Hepatocyte (in vitro differentiated cells): ENCODE data around the gene FAM114A2.

Experiments used
- CTCF ChIP-seq: fragments of 200-600 bp; sonication (generic); IDR thresholded peaks from 2 replicates; pipeline ENCODE4 v1.5.1; 2016; ENCODE audit warnings: antibody characterized with exemption, mild to moderate bottlenecking; ENCODE audit not compliant: poor library complexity
- EZH2 ChIP-seq: fragments of 200-600 bp; sonication (generic); IDR thresholded peaks from 2 replicates; pipeline ENCODE4 v1.6.1; 2016; ENCODE audit warnings: antibody characterized with exemption, mild to moderate bottlenecking, borderline replicate concordance
- EZH2phosphoT487 ChIP-seq: fragments of 200-600 bp; sonication (generic); IDR thresholded peaks from one replicate; pipeline ENCODE4 v1.6.1; 2018; ENCODE audit warnings: antibody characterized with exemption, mild to moderate bottlenecking, low read depth, moderate library complexity; ENCODE audit not compliant: unreplicated experiment, severe bottlenecking

- TF ChIP-seq EZH2: no peak
- no peak for TF ChIP-seq CTCF
- TF ChIP-seq EZH2phosphoT487: no peak
These were observed 14.8 kb upstream of the FAM114A2 start for GRCh38 chr5:154053468-154053867.
